ENCODE results near the gene CYS1. TPM values are rescaled to one million over a fixed set of nuclear protein-coding genes. Genes with fewer than 3 reads are reported as not detected.

Gene CYS1
- total RNA-seq, 1 experiment from 2014 or later, result not detected

GRCh38 chr2:10067881-10068280, 12.3 kb downstream of the CYS1 start:
- H3K9me3 Mint-ChIP-seq (ENCODE audit: unreplicated experiment), result peaks cover 8% of the 10 kb centered on the region
- H3K36me3 Mint-ChIP-seq (ENCODE audit: insufficient read depth, unreplicated experiment), result peaks cover 5% of the 10 kb centered on the region
- no peaks in the 10 kb centered on the region for H3K27me3 Mint-ChIP-seq (ENCODE audit: insufficient read depth, unreplicated experiment)
- H3K27ac Mint-ChIP-seq (ENCODE audit: low read depth, unreplicated experiment), result no peak overlapping the region
- DNase-seq (ENCODE audit: unreplicated experiment), result no peak
- peaks cover 7% of the 10 kb centered on the region for H3K4me1 Mint-ChIP-seq (ENCODE audit: insufficient read depth, unreplicated experiment)
- intact Hi-C loops (cut with micrococcal nuclease), result no loop called here
- CTCF ChIA-PET, result interaction anchor here (0.7 to 12.5 kb wide), 6 partner anchors 11 to 367 kb away, joined by 3 to 141 read pairs (median 4); no protein-coding TSS in a partner anchor
- no peak for TF ChIP-seq CTCF (IDR thresholded peaks at IDR 0.05; ENCODE audit: unreplicated experiment)
- POLR2A ChIA-PET, result no interaction called here
- BruUV-seq (replicated peaks), result no TSS peak
- H3K4me3 Mint-ChIP-seq (ENCODE audit: unreplicated experiment), result no peak overlapping the region

DNA sequence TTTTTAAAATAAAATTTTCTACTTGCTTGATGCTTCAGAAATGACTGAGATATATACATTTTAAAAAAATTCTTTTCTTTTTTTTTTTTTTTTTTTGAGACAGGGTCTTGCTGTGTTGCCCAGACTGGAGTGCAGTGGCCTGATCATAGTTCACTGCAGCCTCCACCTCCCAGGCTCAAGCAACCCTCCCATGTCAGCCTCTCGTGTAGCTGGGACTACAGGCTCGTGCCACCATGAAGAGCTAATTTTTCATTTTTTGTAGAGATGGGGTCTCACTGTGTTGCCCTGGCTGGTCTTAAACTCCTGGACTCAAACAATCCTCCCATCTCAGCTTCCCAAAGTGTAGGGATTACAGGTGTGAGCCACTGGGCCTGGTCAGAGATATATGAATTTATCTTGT, 12.9 kb downstream of the CYS1 start:
- H3K4me1 Mint-ChIP-seq (ENCODE audit: insufficient read depth, unreplicated experiment), result peaks cover 2% of the 10 kb centered on the region
- ChIA-PET CTCF (interaction anchor here (0.7 to 12.5 kb wide), 7 partner anchors 10 to 368 kb away, joined by 3 to 141 read pairs (median 4); no protein-coding TSS in a partner anchor), POLR2A (interaction anchor here (1.0 kb wide), 1 partner anchor 10 kb away, joined by 3 read pairs; no protein-coding TSS in a partner anchor)
- H3K27me3 Mint-ChIP-seq (ENCODE audit: insufficient read depth, unreplicated experiment), result no peaks in the 10 kb centered on the region
- intact Hi-C loops (cut with micrococcal nuclease), result no loop called here
- no peak overlapping the region for H3K27ac Mint-ChIP-seq (ENCODE audit: low read depth, unreplicated experiment)
- DNase-seq (ENCODE audit: unreplicated experiment), result no peak
- peaks cover 8% of the 10 kb centered on the region for H3K9me3 Mint-ChIP-seq (ENCODE audit: unreplicated experiment)
- H3K36me3 Mint-ChIP-seq (ENCODE audit: insufficient read depth, unreplicated experiment), result peaks cover 2% of the 10 kb centered on the region
- BruUV-seq (replicated peaks), result no TSS peak
- H3K4me3 Mint-ChIP-seq (ENCODE audit: unreplicated experiment), result no peak overlapping the region
- no peak for TF ChIP-seq CTCF (IDR thresholded peaks at IDR 0.05; ENCODE audit: unreplicated experiment)

GRCh38 chr2:10065773-10066055, 14.5 kb downstream of the CYS1 start:
- H3K36me3 Mint-ChIP-seq (ENCODE audit: insufficient read depth, unreplicated experiment), result no peaks in the 10 kb centered on the region
- POLR2A ChIA-PET, result interaction anchor here (0.7 kb wide), 1 partner anchor 12 kb away, joined by 3 read pairs; no protein-coding TSS in a partner anchor
- TF ChIP-seq CTCF (IDR thresholded peaks at IDR 0.05; ENCODE audit: unreplicated experiment), result no peak
- no peaks in the 10 kb centered on the region for H3K27me3 Mint-ChIP-seq (ENCODE audit: insufficient read depth, unreplicated experiment)
- no TSS peak for BruUV-seq (replicated peaks)
- intact Hi-C loops (cut with micrococcal nuclease), result no loop called here
- peaks cover 8% of the 10 kb centered on the region for H3K9me3 Mint-ChIP-seq (ENCODE audit: unreplicated experiment)
- DNase-seq (ENCODE audit: unreplicated experiment), result no peak
- no peaks in the 10 kb centered on the region for H3K4me1 Mint-ChIP-seq (ENCODE audit: insufficient read depth, unreplicated experiment)
- CTCF ChIA-PET, result interaction anchor here (0.7 to 12.5 kb wide), 4 partner anchors 9 to 369 kb away, joined by 3 to 141 read pairs (median 66); no protein-coding TSS in a partner anchor
- H3K27ac Mint-ChIP-seq (ENCODE audit: low read depth, unreplicated experiment), result no peak overlapping the region
- no peak overlapping the region for H3K4me3 Mint-ChIP-seq (ENCODE audit: unreplicated experiment)

DNA sequence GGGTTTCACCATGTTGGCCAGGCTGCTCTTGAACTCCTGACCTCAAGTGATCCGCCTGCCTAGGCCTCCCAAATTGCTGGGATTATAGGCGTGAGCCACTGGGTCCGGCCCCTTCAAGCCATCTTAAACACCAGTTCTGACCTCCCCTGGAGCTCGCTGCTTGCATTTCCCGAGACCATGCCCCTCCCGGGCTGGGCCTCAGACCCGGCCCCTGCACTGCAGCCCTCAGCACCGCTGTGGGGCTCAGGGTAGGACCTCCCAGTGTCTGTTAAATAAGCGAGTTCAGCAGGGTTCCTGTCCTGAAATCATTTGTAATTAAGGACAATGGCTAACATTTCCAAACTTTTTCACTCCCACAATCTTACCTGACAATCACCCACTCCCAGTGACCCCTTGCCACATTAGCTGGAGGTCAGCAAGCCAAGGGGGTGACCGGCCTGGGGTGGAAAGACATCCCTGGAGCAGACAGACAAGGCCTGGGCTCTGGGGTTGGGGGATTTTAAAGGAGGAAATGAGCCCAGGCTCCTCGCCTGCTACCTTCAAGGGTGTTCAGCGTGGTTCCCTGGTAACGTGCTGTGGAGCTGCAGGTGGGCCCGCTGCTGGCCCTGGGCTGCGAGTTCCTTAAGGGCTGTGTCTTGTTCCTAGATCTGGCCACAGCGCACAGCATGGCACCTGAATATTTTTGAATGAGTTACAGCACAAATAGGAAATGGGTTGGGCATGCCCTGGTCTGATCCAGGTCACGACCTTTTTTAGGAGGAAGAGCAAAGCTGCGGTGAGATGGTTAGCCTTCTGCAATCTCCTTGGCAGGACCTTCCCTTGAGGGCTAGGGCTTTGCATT, 15.1 kb downstream of the CYS1 start:
- no TSS peak for BruUV-seq (replicated peaks)
- DNase-seq (ENCODE audit: unreplicated experiment), result no peak
- Mint-ChIP-seq H3K27me3 (ENCODE audit: insufficient read depth, unreplicated experiment) (no peaks in the 10 kb centered on the region), H3K4me3 (ENCODE audit: unreplicated experiment) (no peak overlapping the region), H3K36me3 (ENCODE audit: insufficient read depth, unreplicated experiment) (no peaks in the 10 kb centered on the region), H3K4me1 (ENCODE audit: insufficient read depth, unreplicated experiment) (no peaks in the 10 kb centered on the region), H3K27ac (ENCODE audit: low read depth, unreplicated experiment) (no peak overlapping the region), H3K9me3 (ENCODE audit: unreplicated experiment) (peaks cover 8% of the 10 kb centered on the region)
- ChIA-PET CTCF (interaction anchor here (0.7 to 12.5 kb wide), 7 partner anchors 8 to 370 kb away, joined by 3 to 141 read pairs (median 4); no protein-coding TSS in a partner anchor), POLR2A (interaction anchor here (0.7 to 1.5 kb wide), 2 partner anchors 8 to 12 kb away, joined by 3 read pairs; no protein-coding TSS in a partner anchor)
- intact Hi-C loops (cut with micrococcal nuclease), result no loop called here
- no peak for TF ChIP-seq CTCF (IDR thresholded peaks at IDR 0.05; ENCODE audit: unreplicated experiment)
